ENCODE data around the gene SPEF2. TPM values are rescaled to one million over a fixed set of nuclear protein-coding genes. Genes with fewer than 3 reads are reported as not detected.
A peak's percentile ranks its signal among the peaks of the same experiment; 100 is the strongest.

The SPEF2 gene, protein sequence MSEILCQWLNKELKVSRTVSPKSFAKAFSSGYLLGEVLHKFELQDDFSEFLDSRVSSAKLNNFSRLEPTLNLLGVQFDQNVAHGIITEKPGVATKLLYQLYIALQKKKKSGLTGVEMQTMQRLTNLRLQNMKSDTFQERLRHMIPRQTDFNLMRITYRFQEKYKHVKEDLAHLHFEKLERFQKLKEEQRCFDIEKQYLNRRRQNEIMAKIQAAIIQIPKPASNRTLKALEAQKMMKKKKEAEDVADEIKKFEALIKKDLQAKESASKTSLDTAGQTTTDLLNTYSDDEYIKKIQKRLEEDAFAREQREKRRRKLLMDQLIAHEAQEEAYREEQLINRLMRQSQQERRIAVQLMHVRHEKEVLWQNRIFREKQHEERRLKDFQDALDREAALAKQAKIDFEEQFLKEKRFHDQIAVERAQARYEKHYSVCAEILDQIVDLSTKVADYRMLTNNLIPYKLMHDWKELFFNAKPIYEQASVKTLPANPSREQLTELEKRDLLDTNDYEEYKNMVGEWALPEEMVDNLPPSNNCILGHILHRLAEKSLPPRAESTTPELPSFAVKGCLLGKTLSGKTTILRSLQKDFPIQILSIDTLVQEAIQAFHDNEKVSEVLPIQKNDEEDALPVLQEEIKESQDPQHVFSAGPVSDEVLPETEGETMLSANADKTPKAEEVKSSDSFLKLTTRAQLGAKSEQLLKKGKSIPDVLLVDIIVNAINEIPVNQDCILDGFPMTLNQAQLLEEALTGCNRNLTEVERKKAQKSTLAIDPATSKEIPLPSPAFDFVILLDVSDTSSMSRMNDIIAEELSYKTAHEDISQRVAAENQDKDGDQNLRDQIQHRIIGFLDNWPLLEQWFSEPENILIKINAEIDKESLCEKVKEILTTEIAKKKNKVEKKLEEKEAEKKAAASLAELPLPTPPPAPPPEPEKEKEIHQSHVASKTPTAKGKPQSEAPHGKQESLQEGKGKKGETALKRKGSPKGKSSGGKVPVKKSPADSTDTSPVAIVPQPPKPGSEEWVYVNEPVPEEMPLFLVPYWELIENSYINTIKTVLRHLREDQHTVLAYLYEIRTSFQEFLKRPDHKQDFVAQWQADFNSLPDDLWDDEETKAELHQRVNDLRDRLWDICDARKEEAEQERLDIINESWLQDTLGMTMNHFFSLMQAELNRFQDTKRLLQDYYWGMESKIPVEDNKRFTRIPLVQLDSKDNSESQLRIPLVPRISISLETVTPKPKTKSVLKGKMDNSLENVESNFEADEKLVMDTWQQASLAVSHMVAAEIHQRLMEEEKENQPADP (N-terminal part only)
- total RNA-seq (10 to 100 TPM; 13.2 to 13.7 TPM), polyA plus RNA-seq (10 to 100 TPM in 2 of 3 donors, 1 to 10 TPM in 1; 9.9 to 10.9 (median 10.6) TPM), total RNA-seq (9.4 to 28.3 (median 23.8) reads per million in 6 experiments)

DNA sequence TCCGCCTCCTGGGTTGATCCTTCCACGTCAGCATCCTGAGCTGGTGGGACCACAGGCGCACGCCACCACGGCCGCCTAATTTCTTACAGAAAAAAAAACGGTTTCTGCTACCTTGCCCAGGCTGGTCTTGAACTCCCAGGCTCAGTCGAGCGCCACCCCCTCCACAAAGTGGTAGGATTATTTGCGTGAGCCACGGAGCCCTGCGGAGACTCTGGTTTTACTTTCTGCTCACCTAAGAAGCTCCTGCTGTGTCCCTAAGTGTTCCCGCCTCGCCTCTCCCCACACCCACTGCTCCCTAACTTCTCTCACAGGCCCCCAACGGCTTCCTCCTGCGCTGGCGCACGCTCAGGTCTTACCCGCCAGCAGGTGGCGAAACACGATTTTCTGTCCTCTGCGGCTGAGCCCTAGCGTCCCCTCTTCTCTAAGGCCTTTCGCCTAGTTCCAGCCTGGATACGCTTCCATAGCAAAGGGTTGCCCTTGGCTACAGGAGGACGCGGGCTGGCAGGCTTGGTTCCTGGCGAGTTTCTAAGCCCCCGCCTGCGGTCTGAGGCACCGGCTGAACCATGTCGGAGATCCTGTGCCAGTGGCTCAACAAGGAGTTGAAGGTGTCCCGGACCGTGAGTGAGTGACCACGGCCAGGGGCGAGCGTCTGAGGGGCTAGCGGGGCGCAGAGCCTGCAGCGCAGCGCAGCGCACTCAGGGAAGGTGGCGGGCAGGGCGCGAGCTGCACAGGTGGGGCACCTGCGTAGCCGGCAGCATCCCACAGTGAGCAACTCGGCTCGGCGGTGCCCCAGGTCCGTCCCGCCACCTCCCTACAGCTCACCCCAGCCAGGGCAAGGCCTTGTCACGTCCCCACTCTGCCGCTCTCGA lies at the start of gene SPEF2:
Gene SPEF2 (plus strand): TSS at position 429 of the 869 bp plus-strand sequence. CDS start 135 bp downstream, at position 564.
- peaks cover 0 to 12% (median 0%) of the 10 kb centered on the region in 3 donors for H3K36me3 Mint-ChIP-seq
- H3K27me3 Mint-ChIP-seq, result no peaks in the 10 kb centered on the region
- POLR2A ChIA-PET, result interaction anchor here (0.5 to 1.5 kb wide), 3 partner anchors 36 to 702 kb away, joined by 3 to 4 read pairs (median 4); partner anchors contain the start of genes BRIX1 and RAD1
- DNase-seq (peak; percentile 57 to 85 (median 76)), ATAC-seq (peak; percentile 89 to 91)
- H3K4me1 Mint-ChIP-seq, result peaks cover 17 to 34% (median 28%) of the 10 kb centered on the region in 4 donors
- H3K27ac Mint-ChIP-seq, result peak within 1 kb of the TSS; percentile 91 to 99 (median 96)
- H3K9me3 Mint-ChIP-seq, result peaks cover 0 to 9% (median 2%) of the 10 kb centered on the region in 9 donors
- peak within 1 kb of the TSS; percentile 89 to 98 (median 94) for H3K4me3 Mint-ChIP-seq

GRCh38 chr5:35575578-35575977 lies 42.1 kb upstream of the SPEF2 start:
- POLR2A ChIA-PET, result no interaction called here
- Mint-ChIP-seq H3K4me3 (no peak overlapping the region), H3K27ac (no peak overlapping the region), H3K9me3 (peaks cover 0 to 8% (median 2%) of the 10 kb centered on the region in 9 donors), H3K27me3 (peaks cover 11 to 22% (median 15%) of the 10 kb centered on the region in 5 donors), H3K36me3 (peaks cover 0 to 2% (median 0%) of the 10 kb centered on the region in 3 donors), H3K4me1 (no peaks in the 10 kb centered on the region)
- DNase-seq (no peak), ATAC-seq (no peak)

GRCh38 chr5:35587419-35587818 lies 30.2 kb upstream of the SPEF2 start:
- H3K4me1 Mint-ChIP-seq, result no peaks in the 10 kb centered on the region
- no peak overlapping the region for H3K27ac Mint-ChIP-seq
- no peaks in the 10 kb centered on the region for H3K36me3 Mint-ChIP-seq
- no peak for DNase-seq
- POLR2A ChIA-PET, result no interaction called here
- no peak for ATAC-seq
- peaks cover 19 to 73% (median 21%) of the 10 kb centered on the region in 5 donors for H3K27me3 Mint-ChIP-seq
- no peak overlapping the region for H3K4me3 Mint-ChIP-seq
- H3K9me3 Mint-ChIP-seq, result no peaks in the 10 kb centered on the region

GRCh38 chr5:35593338-35593737 lies 24.3 kb upstream of the SPEF2 start:
- H3K9me3 Mint-ChIP-seq, result peaks cover 0 to 6% (median 3%) of the 10 kb centered on the region in 9 donors
- no peak overlapping the region for H3K4me3 Mint-ChIP-seq
- DNase-seq, result no peak
- ATAC-seq, result no peak
- peaks cover 14 to 47% (median 19%) of the 10 kb centered on the region in 5 donors for H3K27me3 Mint-ChIP-seq
- H3K36me3 Mint-ChIP-seq, result peaks cover 0 to 7% (median 3%) of the 10 kb centered on the region in 3 donors
- H3K27ac Mint-ChIP-seq, result no peak overlapping the region
- H3K4me1 Mint-ChIP-seq, result no peaks in the 10 kb centered on the region
- POLR2A ChIA-PET, result no interaction called here

DNA sequence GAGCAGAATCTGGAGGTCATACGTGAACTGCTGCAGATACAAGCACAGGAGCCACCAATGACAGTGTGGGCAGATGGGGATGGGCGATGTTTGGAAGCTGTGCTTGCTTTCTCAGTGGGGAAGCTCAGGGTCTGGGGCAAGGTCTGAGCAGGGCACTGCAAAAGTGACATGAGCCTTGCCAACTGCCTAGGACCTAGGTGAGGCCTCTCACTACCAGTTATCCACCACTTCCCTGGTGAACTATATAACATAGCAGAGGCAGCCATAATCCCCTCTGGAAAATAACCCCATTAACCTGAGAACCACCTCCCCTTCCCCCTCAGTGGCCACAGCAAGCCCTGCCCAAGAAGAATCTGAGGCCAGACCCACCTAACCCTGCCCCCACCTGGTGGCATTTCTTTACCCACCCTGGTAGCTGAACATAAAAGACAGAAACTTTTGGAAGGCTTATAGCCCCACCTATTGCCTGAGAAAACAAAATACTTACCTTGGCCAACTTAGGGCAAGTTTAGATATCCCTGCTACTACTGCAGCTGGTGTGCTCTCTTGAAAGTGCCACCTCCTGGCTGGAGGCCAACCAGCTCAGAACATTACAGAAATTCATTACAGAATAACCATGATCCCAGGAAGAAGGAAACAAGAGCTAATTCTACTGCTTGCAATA lies 18.8 kb upstream of the SPEF2 start:
- peak in 1 of 10 donors; percentile 56 for DNase-seq
- POLR2A ChIA-PET, result no interaction called here
- H3K4me3 Mint-ChIP-seq, result no peak overlapping the region
- H3K27me3 Mint-ChIP-seq, result peaks cover 16 to 29% (median 20%) of the 10 kb centered on the region in 5 donors
- no peak overlapping the region for H3K27ac Mint-ChIP-seq
- peaks cover 3 to 26% (median 10%) of the 10 kb centered on the region in 9 donors for H3K9me3 Mint-ChIP-seq
- no peak for ATAC-seq
- peaks cover 0 to 25% (median 7%) of the 10 kb centered on the region in 3 donors for H3K36me3 Mint-ChIP-seq
- no peaks in the 10 kb centered on the region for H3K4me1 Mint-ChIP-seq

GRCh38 chr5:35600591-35600990 lies 17.1 kb upstream of the SPEF2 start:
- Mint-ChIP-seq H3K4me1 (no peaks in the 10 kb centered on the region), H3K9me3 (peaks cover 5 to 39% (median 16%) of the 10 kb centered on the region in 9 donors), H3K27me3 (peaks cover 11 to 29% (median 16%) of the 10 kb centered on the region in 5 donors), H3K36me3 (peaks cover 0 to 27% (median 7%) of the 10 kb centered on the region in 3 donors), H3K27ac (no peak overlapping the region), H3K4me3 (no peak overlapping the region)
- DNase-seq, result no peak
- no peak for ATAC-seq
- POLR2A ChIA-PET, result no interaction called here

GRCh38 chr5:35608881-35609779 lies 8.5 kb upstream of the SPEF2 start:
- peaks cover 0 to 32% (median 2%) of the 10 kb centered on the region in 3 donors for H3K36me3 Mint-ChIP-seq
- H3K27ac Mint-ChIP-seq, result no peak overlapping the region
- no peaks in the 10 kb centered on the region for H3K4me1 Mint-ChIP-seq
- POLR2A ChIA-PET, result no interaction called here
- H3K27me3 Mint-ChIP-seq, result peaks cover 0 to 11% (median 5%) of the 10 kb centered on the region in 5 donors
- ATAC-seq, result no peak
- H3K4me3 Mint-ChIP-seq, result no peak overlapping the region
- DNase-seq, result no peak
- H3K9me3 Mint-ChIP-seq, result peaks cover 3 to 32% (median 10%) of the 10 kb centered on the region in 9 donors

GRCh38 chr5:35617060-35617434 lies 616 bp upstream of the SPEF2 start:
- POLR2A ChIA-PET, result interaction anchor here (0.5 to 1.5 kb wide), 3 partner anchors 36 to 702 kb away, joined by 3 to 4 read pairs (median 4); partner anchors contain the start of genes BRIX1 and RAD1
- no peak for ATAC-seq
- peaks cover 17 to 33% (median 28%) of the 10 kb centered on the region in 4 donors for H3K4me1 Mint-ChIP-seq
- peaks cover 0 to 12% (median 0%) of the 10 kb centered on the region in 3 donors for H3K36me3 Mint-ChIP-seq
- no peaks in the 10 kb centered on the region for H3K27me3 Mint-ChIP-seq
- no peak for DNase-seq
- H3K9me3 Mint-ChIP-seq, result peaks cover 0 to 9% (median 3%) of the 10 kb centered on the region in 9 donors
- peak overlapping the region; percentile 89 to 98 (median 94) for H3K4me3 Mint-ChIP-seq
- peak overlapping the region; percentile 91 to 99 (median 96) for H3K27ac Mint-ChIP-seq

- peak overlapping the region; percentile 89 to 98 (median 94) for H3K4me3 Mint-ChIP-seq
- DNase-seq (no peak), ATAC-seq (no peak)
- peak overlapping the region in 8 of 10 donors; percentile 31 to 99 (median 94) for H3K27ac Mint-ChIP-seq
- H3K36me3 Mint-ChIP-seq, result peaks cover 0 to 10% (median 0%) of the 10 kb centered on the region in 3 donors
- H3K27me3 Mint-ChIP-seq, result no peaks in the 10 kb centered on the region
- POLR2A ChIA-PET, result interaction anchor here (1.5 kb wide), 1 partner anchor 703 kb away, joined by 4 read pairs; the partner anchor contains the start of genes BRIX1 and RAD1
- H3K4me1 Mint-ChIP-seq, result peaks cover 21 to 37% (median 30%) of the 10 kb centered on the region in 4 donors
- peaks cover 0 to 9% (median 2%) of the 10 kb centered on the region in 9 donors for H3K9me3 Mint-ChIP-seq
Measured at GRCh38 chr5:35618304-35618636, 607 bp downstream of the SPEF2 start.

DNA sequence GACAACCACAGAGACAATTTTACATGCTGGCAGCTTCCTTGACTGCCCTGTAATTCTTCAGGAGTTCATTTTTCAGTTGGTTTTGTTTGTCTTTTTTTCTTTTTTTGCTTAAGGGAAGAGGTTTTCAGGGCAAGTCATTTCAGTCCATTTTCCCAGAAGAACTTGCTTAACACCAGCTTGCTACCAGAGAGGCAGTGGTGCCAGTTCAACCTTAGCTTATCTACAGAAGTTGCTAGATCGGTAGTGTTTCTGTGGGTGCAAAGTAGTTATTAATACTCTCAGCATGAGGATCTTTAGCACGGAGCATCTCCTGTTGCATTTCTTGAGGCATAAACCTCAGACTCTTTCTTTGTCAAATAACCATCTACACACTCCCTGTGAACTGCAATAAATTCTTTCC lies 1.1 kb downstream of the SPEF2 start:
- Mint-ChIP-seq H3K27ac (peak overlapping the region in 8 of 10 donors; percentile 60 to 99 (median 94)), H3K36me3 (peaks cover 0 to 5% (median 0%) of the 10 kb centered on the region in 3 donors), H3K4me1 (peaks cover 21 to 37% (median 30%) of the 10 kb centered on the region in 4 donors), H3K9me3 (peaks cover 0 to 9% (median under 1%) of the 10 kb centered on the region in 9 donors), H3K4me3 (peak overlapping the region; percentile 89 to 98 (median 94)), H3K27me3 (no peaks in the 10 kb centered on the region)
- ATAC-seq (no peak), DNase-seq (peak in 1 of 10 donors; percentile 3)
- POLR2A ChIA-PET, result no interaction called here
